GM21526 (cell line): ENCODE results near the gene RER1.

Experiments used
- ATAC-seq: cut with Tn5 transposase; IDR thresholded peaks from one replicate; pipeline ENCODE4 v1.9.1; 2021; ENCODE audit warnings: moderate library complexity; ENCODE audit not compliant: unreplicated experiment, low FRiP score

RER1 gene

GRCh38 chr1:2353551-2354438 is 37.8 kb upstream of the RER1 start:
- ATAC-seq = no peak

GRCh38 chr1:2354511-2355372 is 36.9 kb upstream of the RER1 start:
- ATAC-seq = no peak

- ATAC-seq = no peak
Observed at GRCh38 chr1:2355373-2356261, 36.0 kb upstream of the RER1 start.

- no peak for ATAC-seq
Observed at GRCh38 chr1:2356401-2356800, 35.2 kb upstream of the RER1 start.

GRCh38 chr1:2356911-2357845 is 34.5 kb upstream of the RER1 start:
- no peak for ATAC-seq

- ATAC-seq = no peak
Observed at GRCh38 chr1:2358072-2358471, 33.6 kb upstream of the RER1 start.

- no peak for ATAC-seq
Observed at GRCh38 chr1:2358651-2359640, 32.7 kb upstream of the RER1 start.

GRCh38 chr1:2360588-2361364 is 30.9 kb upstream of the RER1 start:
- ATAC-seq = no peak

- ATAC-seq = no peak
Observed at GRCh38 chr1:2363847-2364513, 27.7 kb upstream of the RER1 start.

- no peak for ATAC-seq
Observed at GRCh38 chr1:2368053-2368744, 23.4 kb upstream of the RER1 start.

GRCh38 chr1:2372551-2373490 is 18.8 kb upstream of the RER1 start:
- no peak for ATAC-seq

- ATAC-seq = no peak
Observed at GRCh38 chr1:2373551-2374251, 17.9 kb upstream of the RER1 start.

- no peak for ATAC-seq
Observed at GRCh38 chr1:2374252-2375155, 17.1 kb upstream of the RER1 start.
